SK-N-MC (cell line): Measurements from ENCODE around the gene PTTG1.

Source experiments
- EZH2 ChIP-seq: fragments of 200-600 bp; sonication (generic); IDR thresholded peaks from one replicate; pipeline ENCODE4 v1.6.1; 2017; ENCODE audit warnings: antibody characterized with exemption
- FOXP2 ChIP-seq: optimal IDR thresholded peaks from 2 replicates; pipeline ENCODE3; 2011; ENCODE audit warnings: mild to moderate bottlenecking, moderate library complexity; ENCODE audit not compliant: insufficient read depth; ENCODE audit errors: extremely low read length, control extremely low read depth
- POLR2AphosphoS5 ChIP-seq: IDR thresholded peaks from 2 replicates; pipeline ENCODE4 v1.6.1; 2012; ENCODE audit warnings: mild to moderate bottlenecking, low read depth, low read length, borderline replicate concordance

DNA sequence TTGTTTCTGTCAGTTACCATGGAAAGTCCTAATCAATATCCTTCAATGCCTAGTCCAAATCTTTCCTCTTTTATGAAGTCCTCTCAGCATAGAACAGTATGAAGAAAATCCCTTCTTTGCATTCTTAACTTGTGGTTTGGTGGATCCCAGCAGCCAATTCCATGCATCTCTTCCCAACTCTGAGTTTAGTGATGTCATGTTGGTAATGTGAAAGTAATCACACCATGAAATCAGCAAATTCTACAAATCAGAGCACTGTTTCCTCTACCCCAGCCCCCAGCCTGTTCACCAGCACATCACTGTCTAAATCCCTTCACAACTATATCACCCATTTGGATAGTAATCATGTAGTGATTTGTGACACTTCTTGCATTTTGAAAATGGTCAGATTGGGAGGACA lies 46.5 kb upstream of the PTTG1 start:
- TF ChIP-seq EZH2 (no peak), POLR2AphosphoS5 (no peak), FOXP2 (no peak)
